Kidney epithelial cell (primary cell): ENCODE data around the gene BCKDHA. TPM values are rescaled to one million over a fixed set of nuclear protein-coding genes. Genes with fewer than 3 reads are reported as not detected.
"Not testable (repeated sequence)": the region's sequence is repeated elsewhere in the genome, so short reads cannot be mapped to it uniquely, and the experiment has no call there.

ENCODE experiments used
- DNase-seq: peaks from one replicate; pipeline ENCODE4 v3.0.0-alpha.2; 2010; ENCODE audit warnings: low read depth
- H3K27me3 ChIP-seq: 2 replicates; pipeline ENCODE4 v1.6.0; 2011; ENCODE audit warnings: low read length; ENCODE audit not compliant: control insufficient read depth, insufficient read depth
- H3K36me3 ChIP-seq: 2 replicates; pipeline ENCODE4 v1.5.1; 2011; ENCODE audit warnings: low read length; ENCODE audit not compliant: control insufficient read depth, insufficient read depth
- H3K4me3 ChIP-seq: 2 replicates; pipeline ENCODE4 v1.5.1; 2011; ENCODE audit warnings: low read depth, mild to moderate bottlenecking, control low read depth, low read length
- total RNA-seq: library from RNA; depleted of rRNA; stranded (reverse); fragments of >200 nt; gene quantifications from 2 replicates; pipeline ENCODE4 v1.2.3, GENCODE V29; 2015
- TF ChIP-seq, protein P1 (sequence below): IDR thresholded peaks from 2 replicates; pipeline ENCODE4 v1.5.1; 2011; ENCODE audit warnings: mild to moderate bottlenecking, moderate library complexity, low read length, control low read depth, inconsistent platforms; ENCODE audit not compliant: insufficient read depth, poor library complexity, severe bottlenecking

Gene BCKDHA
- total RNA-seq, 1 donor from 2014 or later, result 49.5 TPM

DNA sequence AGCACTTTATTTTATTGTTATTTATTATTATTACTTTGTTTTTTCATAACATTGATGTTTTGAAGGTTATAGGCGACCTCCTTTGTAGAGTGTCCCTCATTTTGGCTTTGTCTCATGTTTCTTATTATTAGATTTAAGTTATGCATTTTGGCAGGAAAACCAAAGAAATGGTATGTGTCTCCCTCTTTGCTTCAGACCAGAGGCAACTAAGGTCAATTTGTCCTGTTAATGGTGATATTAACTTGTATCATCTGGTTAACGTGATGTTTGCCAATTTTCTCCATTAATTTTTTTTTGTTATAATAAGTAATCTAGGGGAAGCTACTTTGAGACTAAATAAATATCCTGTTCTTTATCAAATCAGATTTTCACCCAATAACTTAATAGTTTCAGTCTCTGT lies 25.1 kb upstream of the BCKDHA start:
- TF ChIP-seq, protein P1, sequence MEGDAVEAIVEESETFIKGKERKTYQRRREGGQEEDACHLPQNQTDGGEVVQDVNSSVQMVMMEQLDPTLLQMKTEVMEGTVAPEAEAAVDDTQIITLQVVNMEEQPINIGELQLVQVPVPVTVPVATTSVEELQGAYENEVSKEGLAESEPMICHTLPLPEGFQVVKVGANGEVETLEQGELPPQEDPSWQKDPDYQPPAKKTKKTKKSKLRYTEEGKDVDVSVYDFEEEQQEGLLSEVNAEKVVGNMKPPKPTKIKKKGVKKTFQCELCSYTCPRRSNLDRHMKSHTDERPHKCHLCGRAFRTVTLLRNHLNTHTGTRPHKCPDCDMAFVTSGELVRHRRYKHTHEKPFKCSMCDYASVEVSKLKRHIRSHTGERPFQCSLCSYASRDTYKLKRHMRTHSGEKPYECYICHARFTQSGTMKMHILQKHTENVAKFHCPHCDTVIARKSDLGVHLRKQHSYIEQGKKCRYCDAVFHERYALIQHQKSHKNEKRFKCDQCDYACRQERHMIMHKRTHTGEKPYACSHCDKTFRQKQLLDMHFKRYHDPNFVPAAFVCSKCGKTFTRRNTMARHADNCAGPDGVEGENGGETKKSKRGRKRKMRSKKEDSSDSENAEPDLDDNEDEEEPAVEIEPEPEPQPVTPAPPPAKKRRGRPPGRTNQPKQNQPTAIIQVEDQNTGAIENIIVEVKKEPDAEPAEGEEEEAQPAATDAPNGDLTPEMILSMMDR, result no peak
- no peaks in the 10 kb centered on the region for H3K27me3 ChIP-seq

DNA sequence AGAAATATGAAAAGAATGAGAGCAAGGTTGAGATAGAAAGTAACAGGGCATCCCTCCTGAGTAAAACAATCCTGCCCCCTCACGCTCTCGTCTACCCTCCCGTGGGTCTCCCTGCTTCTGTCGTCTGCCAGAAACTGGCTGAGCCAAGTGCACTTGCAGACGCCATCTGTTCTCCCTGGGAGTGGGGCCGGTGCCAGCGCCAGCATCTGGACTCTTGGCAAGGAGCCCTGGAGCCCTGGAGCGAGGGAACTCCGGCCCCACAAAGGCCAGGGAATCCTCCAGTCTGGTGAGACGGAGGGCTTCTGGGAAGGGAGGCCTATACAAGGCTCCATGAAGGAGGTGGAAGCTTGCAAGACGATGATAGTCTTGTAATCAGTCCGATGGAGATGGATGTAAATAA lies 23.6 kb upstream of the BCKDHA start:
- Histone ChIP-seq H3K27me3 (no peaks in the 10 kb centered on the region), H3K36me3 (no peaks in the 10 kb centered on the region), H3K4me3 (no peak overlapping the region)
- TF ChIP-seq, protein P1, result no peak
- DNase-seq, result no peak

More for the DNA sequence above, 25.1 kb upstream of the BCKDHA start:
- no peak for DNase-seq
- H3K36me3 ChIP-seq, result no peaks in the 10 kb centered on the region
- no peak overlapping the region for H3K4me3 ChIP-seq

DNA sequence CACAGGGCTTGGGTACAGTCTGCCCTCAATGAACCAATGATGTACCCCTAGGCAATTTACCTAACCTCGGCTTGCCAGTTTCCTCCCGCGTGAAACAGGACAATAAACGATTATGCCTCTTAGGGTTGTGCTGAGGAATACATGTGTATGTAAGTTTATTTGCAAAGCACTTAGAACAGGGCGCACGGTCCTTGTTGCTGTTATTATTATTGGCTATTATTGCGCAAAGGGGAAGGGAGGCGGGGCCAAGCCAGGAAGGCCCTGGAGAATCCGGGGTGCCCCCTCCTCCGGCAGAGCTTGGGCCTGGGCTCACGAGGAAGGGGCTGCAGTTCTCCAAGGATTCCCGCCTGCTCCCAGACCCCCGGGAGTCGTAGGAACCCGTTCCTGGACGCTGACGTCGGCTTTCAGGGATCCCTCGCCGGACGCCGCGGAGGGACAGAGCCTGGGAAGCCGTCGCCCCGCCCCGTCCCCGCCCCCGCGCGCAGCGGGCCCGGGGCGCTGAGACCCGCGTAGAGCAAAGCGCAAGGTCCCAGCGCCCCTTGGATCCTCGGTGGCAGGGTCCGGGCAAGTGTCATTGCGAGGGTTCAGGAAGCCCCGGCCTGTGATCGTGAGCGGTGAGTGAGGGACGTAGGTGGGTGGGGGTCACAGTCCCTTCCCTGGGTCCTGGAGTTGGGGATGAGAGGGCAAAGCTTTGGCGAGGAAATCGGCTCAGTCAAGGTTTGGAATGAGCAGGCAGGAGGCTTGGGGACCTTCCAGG lies 21.2 kb upstream of the BCKDHA start, which contains the start of gene TMEM91:
TMEM91 (plus strand) TSS at position 293 of the 757 bp plus-strand sequence. CDS start 1,777 bp downstream, outside the sequence.
- no peaks in the 10 kb centered on the region for H3K36me3 ChIP-seq
- TF ChIP-seq, protein P1, result no peak

DNA sequence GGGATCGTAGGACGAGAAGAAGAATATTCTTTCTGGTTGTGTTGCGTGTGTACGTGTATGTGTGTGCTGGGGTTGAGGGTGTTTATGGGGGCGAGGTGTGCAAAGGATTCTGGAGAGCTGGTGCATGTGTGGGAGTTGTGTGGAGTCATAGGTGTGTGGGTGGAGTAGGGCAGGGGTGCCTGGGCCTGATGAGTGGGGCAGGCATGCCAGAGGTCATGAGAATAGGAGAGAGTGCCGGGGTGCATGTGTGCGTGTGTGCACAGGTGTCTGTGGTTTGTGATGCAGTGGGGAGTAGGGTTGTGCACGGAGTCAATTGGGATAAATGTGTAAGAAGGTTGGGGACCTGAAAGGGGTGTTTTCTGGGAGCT lies 20.6 kb upstream of the BCKDHA start:
- Histone ChIP-seq H3K27me3 (no peaks in the 10 kb centered on the region), H3K4me3 (peak overlapping the region; percentile 64), H3K36me3 (no peaks in the 10 kb centered on the region)
- TF ChIP-seq, protein P1, result no peak
- DNase-seq, result no peak

More for the DNA sequence above, 21.2 kb upstream of the BCKDHA start, which contains the start of gene TMEM91:
- DNase-seq, result no peak
- H3K27me3 ChIP-seq, result no peaks in the 10 kb centered on the region
- peak within 1 kb of the TSS; percentile 64 for H3K4me3 ChIP-seq

DNA sequence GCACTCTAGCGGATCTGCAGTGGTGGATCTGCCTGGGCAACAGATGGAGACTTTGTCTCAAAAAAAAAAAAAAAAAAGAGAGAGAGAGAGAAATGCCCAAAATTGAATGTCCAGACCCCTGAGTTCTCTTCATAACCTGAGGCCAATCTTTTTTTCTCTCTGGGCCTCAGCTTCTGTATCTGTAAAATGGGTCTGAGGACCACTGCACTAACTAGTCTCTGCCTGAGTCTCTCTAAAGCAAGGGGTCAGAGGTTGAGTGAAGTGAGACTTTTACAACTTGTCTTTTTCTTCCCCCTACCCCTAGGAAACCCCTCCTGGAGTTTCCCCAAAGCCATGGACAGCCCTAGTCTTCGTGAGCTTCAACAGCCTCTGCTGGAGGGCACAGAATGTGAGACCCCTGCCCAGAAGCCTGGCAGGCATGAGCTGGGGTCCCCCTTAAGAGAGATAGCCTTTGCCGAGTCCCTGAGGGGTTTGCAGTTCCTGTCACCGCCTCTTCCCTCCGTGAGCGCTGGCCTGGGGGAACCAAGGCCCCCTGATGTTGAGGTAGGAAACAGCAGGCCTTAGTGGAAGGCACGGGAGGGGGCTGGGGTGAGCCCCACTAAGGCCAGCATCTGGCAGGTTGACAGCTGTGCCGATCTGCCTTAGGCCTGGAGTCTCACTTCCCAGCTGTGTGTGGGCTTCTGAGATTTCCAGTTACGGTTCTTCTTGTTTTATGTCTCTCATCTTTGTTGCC lies 19.5 kb upstream of the BCKDHA start:
- H3K36me3 ChIP-seq, result no peaks in the 10 kb centered on the region
- no peak overlapping the region for H3K4me3 ChIP-seq
- TF ChIP-seq, protein P1, result peak; percentile 36
- DNase-seq, result no peak
- no peaks in the 10 kb centered on the region for H3K27me3 ChIP-seq

DNA sequence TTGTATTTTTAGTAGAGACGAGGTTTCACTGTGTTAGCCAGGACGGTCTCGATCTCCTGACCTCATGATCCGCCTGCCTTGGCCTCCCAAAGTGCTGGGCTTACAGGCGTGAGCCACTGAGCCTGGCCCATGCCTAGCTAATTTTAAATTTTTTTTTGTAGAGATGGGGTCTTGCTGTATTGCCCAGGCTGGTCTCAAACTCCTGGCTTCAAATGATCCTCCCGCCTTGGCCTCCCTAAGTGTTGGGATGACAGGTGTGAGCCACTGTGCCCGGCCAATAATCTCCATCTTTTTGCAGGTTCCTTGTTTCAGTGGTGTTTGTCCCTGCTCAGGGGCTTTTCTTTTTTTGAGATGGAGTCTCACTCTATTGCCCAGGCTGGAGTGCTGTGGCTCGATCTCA lies 16.1 kb upstream of the BCKDHA start:
- DNase-seq, H3K4me3 ChIP-seq, H3K27me3 ChIP-seq, H3K36me3 ChIP-seq: not testable (repeated sequence)
